CD14-positive monocyte (primary cell): ENCODE results near the gene C20orf141. TPM values are rescaled to one million over a fixed set of nuclear protein-coding genes. Genes with fewer than 3 reads are reported as not detected.

ENCODE experiments used
- DNase-seq, 3 donors: peaks; one replicate each; pipeline ENCODE4 v3.0.0-alpha.2; 2011 to 2022
- H2AFZ ChIP-seq: 2 replicates; pipeline ENCODE4 v1.6.0; 2012; ENCODE audit warnings: mild to moderate bottlenecking, low read depth, low read length, inconsistent platforms; ENCODE audit not compliant: insufficient read depth, poor library complexity, severe bottlenecking
- H3K27ac ChIP-seq, 2 donors: 1 replicate in 1 of 2; 2 replicates in 1 of 2; pipeline ENCODE4 v1.5.1; 2012 to 2013; ENCODE audit warnings: low read length in 2 of 2, control low read depth in 1 of 2, inconsistent platforms in 1 of 2, low read depth in 1 of 2, mild to moderate bottlenecking in 1 of 2
- H3K27me3 ChIP-seq, 2 donors: one replicate each; pipeline versions ENCODE4 v1.6.0 to v1.6.1; 2011 to 2013; ENCODE audit warnings: low read length in 2 of 2; ENCODE audit not compliant: control insufficient read depth in 2 of 2, insufficient read depth in 2 of 2
- H3K36me3 ChIP-seq, 2 donors: replicated peaks in 1 of 2; 1 replicate in 1 of 2; 2 replicates in 1 of 2; pipeline versions ENCODE4 v1.5.1 to v1.6.1; 2012 to 2013; ENCODE audit warnings: low read length in 2 of 2, control low read depth in 1 of 2, inconsistent platforms in 1 of 2, mild to moderate bottlenecking in 1 of 2; ENCODE audit not compliant: insufficient read depth in 2 of 2, control insufficient read depth in 1 of 2
- H3K4me1 ChIP-seq, 2 donors: 1 replicate in 1 of 2; 2 replicates in 1 of 2; pipeline versions ENCODE4 v1.5.1 to v1.6.1; 2012 to 2013; ENCODE audit warnings: low read length in 2 of 2, control low read depth in 1 of 2, inconsistent platforms in 1 of 2, mild to moderate bottlenecking in 1 of 2, moderate library complexity in 1 of 2; ENCODE audit not compliant: insufficient read depth in 2 of 2, control insufficient read depth in 1 of 2
- H3K4me2 ChIP-seq: replicated peaks from 2 replicates; pipeline ENCODE3; 2012; ENCODE audit warnings: low read length, moderate library complexity, mild to moderate bottlenecking; ENCODE audit not compliant: poor library complexity, severe bottlenecking; ENCODE audit errors: extremely low read depth
- H3K4me3 ChIP-seq, 3 experiments: fragments of 200-600 bp in 1 of 3; sonication (generic) in 1 of 3; replicated peaks in 1 of 3; 1 replicate in 2 of 3; 2 replicates in 1 of 3; pipeline ENCODE4 v1.5.1; 2011 to 2013; ENCODE audit warnings: low read length in 3 of 3, mild to moderate bottlenecking in 3 of 3, control low read depth in 2 of 3, low read depth in 2 of 3, inconsistent platforms in 1 of 3, moderate library complexity in 1 of 3
- H3K79me2 ChIP-seq: 2 replicates; pipeline ENCODE4 v1.6.0; 2012; ENCODE audit warnings: mild to moderate bottlenecking, control low read depth, inconsistent platforms, low read length, moderate library complexity; ENCODE audit not compliant: insufficient read depth
- H3K9ac ChIP-seq: 2 replicates; pipeline ENCODE4 v1.6.0; 2017; ENCODE audit warnings: low read length, mild to moderate bottlenecking; ENCODE audit not compliant: insufficient read depth, poor library complexity, severe bottlenecking
- H3K9me3 ChIP-seq, 2 donors: replicated peaks in 1 of 2; 1 replicate in 1 of 2; 2 replicates in 1 of 2; pipeline versions ENCODE4 v1.5.1 to v1.6.1; 2012 to 2013; ENCODE audit warnings: low read length in 2 of 2, control low read depth in 1 of 2; ENCODE audit not compliant: control insufficient read depth in 1 of 2, insufficient read depth in 1 of 2
- H4K20me1 ChIP-seq: 2 replicates; pipeline ENCODE4 v1.6.0; 2012; ENCODE audit warnings: mild to moderate bottlenecking, low read length, control low read depth, moderate library complexity; ENCODE audit not compliant: insufficient read depth
- H3K27ac Mint-ChIP-seq, 7 donors: one replicate each; pipeline ENCODE4 v1.8.0; 2020; ENCODE audit warnings: mild to moderate bottlenecking in 7 of 7, mixed read lengths in 7 of 7, moderate library complexity in 6 of 7, inconsistent platforms in 2 of 7
- H3K27me3 Mint-ChIP-seq, 3 donors: one replicate each; pipeline ENCODE4 v1.8.0; 2021 to 2022; ENCODE audit warnings: low read depth in 3 of 3, mild to moderate bottlenecking in 3 of 3, mixed read lengths in 3 of 3, moderate library complexity in 3 of 3, inconsistent platforms in 1 of 3
- H3K36me3 Mint-ChIP-seq, 2 donors: one replicate each; pipeline ENCODE4 v1.8.0; 2020; ENCODE audit warnings: mixed read lengths in 2 of 2, inconsistent platforms in 1 of 2, mild to moderate bottlenecking in 1 of 2
- H3K4me1 Mint-ChIP-seq: one replicate; pipeline ENCODE4 v1.8.0; 2020; ENCODE audit warnings: mild to moderate bottlenecking, mixed read lengths
- H3K4me3 Mint-ChIP-seq, 2 donors: one replicate each; pipeline ENCODE4 v1.8.0; 2020; ENCODE audit warnings: mild to moderate bottlenecking in 2 of 2, mixed read lengths in 2 of 2, moderate library complexity in 1 of 2
- H3K9me3 Mint-ChIP-seq, 7 donors: one replicate each; pipeline ENCODE4 v1.8.0; 2020 to 2022; ENCODE audit warnings: mixed read lengths in 7 of 7, mild to moderate bottlenecking in 6 of 7, moderate library complexity in 6 of 7, inconsistent platforms in 2 of 7
- WGBS: methylation state at CpG from one replicate; pipeline ENCODE4 v1.1.5; 2013; ENCODE audit warnings: missing lambda C conversion rate; ENCODE audit not compliant: insufficient coverage; 5-methylcytosine and 5-hydroxymethylcytosine counted together
- intact Hi-C, 2 donors: fragments of 100-400 bp; cut with micrococcal nuclease; formaldehyde crosslinking; loops; one replicate each; pipeline versions ENCODE4 v1.15.0 to v1.15.1; 2023
- polyA plus RNA-seq, 3 donors: library from polyadenylated mRNA; depleted of rRNA in 1 of 3; unstranded in 2 of 3; stranded (reverse) in 1 of 3; fragments of 300-500 nt in 2 of 3; fragments of >200 nt in 1 of 3; fragmentation: Illumina TruSeq in 2 of 3; gene quantifications; 1 replicate in 2 of 3; 2 replicates in 1 of 3; pipeline ENCODE4 v1.2.3, GENCODE V29; 2012 to 2021
- TF ChIP-seq, protein P1 (sequence below): fragments of 200-600 bp; IDR thresholded peaks from one replicate; pipeline ENCODE4 v1.8.0; 2022; ENCODE audit warnings: antibody characterized with exemption, mild to moderate bottlenecking

The C20orf141 gene
- polyA plus RNA-seq, 3 donors, result not detected

DNA sequence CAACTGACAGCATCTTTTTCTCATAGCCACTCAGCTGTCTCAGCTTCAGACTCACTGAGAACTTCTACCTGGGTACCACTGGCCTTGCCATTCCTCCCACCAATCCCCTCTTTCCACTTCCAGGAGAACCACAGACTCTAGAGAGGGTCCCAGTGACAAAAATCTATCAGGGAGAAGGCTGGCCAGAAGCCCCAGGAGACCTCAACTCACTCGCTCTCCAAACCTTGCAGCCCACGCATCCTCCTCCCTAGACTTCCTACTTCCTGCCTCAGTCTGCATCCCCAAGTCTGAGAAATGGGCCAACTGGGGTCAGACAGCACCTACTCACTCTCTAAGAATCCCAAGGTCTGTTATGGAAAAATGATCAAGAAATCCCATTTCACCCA, 2.5 kb downstream of the C20orf141 start:
- Mint-ChIP-seq H3K4me3 (no peak overlapping the region), H3K4me1 (peaks cover 4% of the 10 kb centered on the region), H3K27ac (no peak overlapping the region), H3K27me3 (peaks cover 28 to 37% (median 33%) of the 10 kb centered on the region in 3 donors), H3K36me3 (no peaks in the 10 kb centered on the region), H3K9me3 (peaks cover 0 to 10% (median 7%) of the 10 kb centered on the region in 7 donors)
- Histone ChIP-seq H4K20me1 (no peaks in the 10 kb centered on the region), H3K27ac (no peak overlapping the region), H3K36me3 (no peaks in the 10 kb centered on the region), H3K9ac (no peak overlapping the region), H3K79me2 (no peaks in the 10 kb centered on the region), H3K27me3 (peaks cover 18 to 33% of the 10 kb centered on the region in 2 donors), H2AFZ (no peak overlapping the region), H3K4me1 (no peaks in the 10 kb centered on the region), H3K4me2 (no peak overlapping the region), H3K4me3 (no peak overlapping the region), H3K9me3 (no peaks in the 10 kb centered on the region)
- intact Hi-C loops, result no loop called here
- TF ChIP-seq, protein P1, sequence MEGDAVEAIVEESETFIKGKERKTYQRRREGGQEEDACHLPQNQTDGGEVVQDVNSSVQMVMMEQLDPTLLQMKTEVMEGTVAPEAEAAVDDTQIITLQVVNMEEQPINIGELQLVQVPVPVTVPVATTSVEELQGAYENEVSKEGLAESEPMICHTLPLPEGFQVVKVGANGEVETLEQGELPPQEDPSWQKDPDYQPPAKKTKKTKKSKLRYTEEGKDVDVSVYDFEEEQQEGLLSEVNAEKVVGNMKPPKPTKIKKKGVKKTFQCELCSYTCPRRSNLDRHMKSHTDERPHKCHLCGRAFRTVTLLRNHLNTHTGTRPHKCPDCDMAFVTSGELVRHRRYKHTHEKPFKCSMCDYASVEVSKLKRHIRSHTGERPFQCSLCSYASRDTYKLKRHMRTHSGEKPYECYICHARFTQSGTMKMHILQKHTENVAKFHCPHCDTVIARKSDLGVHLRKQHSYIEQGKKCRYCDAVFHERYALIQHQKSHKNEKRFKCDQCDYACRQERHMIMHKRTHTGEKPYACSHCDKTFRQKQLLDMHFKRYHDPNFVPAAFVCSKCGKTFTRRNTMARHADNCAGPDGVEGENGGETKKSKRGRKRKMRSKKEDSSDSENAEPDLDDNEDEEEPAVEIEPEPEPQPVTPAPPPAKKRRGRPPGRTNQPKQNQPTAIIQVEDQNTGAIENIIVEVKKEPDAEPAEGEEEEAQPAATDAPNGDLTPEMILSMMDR, result no peak
- no peak for DNase-seq
- WGBS, result 88% methylated on average over 2 of the region's 2 CpGs

DNA sequence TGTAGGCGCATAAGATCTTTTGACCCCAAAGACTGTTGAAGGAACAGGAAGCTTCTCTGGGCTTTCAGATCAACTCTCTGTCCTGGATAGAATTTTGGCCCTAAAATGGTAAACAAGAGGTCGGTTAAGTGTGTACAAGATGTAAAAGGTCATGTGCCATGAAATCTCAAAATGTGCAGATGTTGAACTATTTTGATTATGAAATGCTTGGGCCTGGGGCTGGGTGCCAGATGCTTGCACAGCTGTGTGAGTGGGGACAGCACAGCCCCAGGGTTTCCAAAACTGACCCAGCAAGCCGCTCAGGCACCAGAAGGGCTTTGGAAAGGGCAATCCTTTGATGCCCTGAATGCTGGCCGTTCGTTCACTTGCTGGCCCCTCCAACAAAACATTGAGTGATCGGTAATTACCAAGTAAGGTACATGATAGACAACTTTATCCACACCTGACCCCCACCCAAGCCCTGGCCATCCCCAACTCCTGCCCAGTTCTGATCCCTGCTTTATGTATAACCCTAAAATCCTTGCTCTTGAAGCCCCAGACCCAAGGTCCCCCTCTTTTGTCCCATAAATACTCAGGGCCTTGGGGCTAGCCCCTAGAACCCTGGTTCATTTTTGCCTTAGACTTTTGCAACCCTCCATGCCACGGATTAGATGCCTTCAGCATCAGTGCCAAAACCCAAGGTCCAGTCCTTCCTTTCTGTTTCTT, 3.3 kb downstream of the C20orf141 start:
- Histone ChIP-seq H3K79me2 (no peaks in the 10 kb centered on the region), H3K27me3 (peaks cover 18 to 33% of the 10 kb centered on the region in 2 donors), H3K9me3 (no peaks in the 10 kb centered on the region), H3K4me3 (no peak overlapping the region), H3K9ac (no peak overlapping the region), H3K4me2 (no peak overlapping the region), H3K27ac (no peak overlapping the region), H4K20me1 (no peaks in the 10 kb centered on the region), H3K36me3 (no peaks in the 10 kb centered on the region), H3K4me1 (no peaks in the 10 kb centered on the region), H2AFZ (no peak overlapping the region)
- intact Hi-C loops, result no loop called here
- Mint-ChIP-seq H3K9me3 (peaks cover 0 to 6% (median 3%) of the 10 kb centered on the region in 7 donors), H3K27ac (no peak overlapping the region), H3K4me1 (peaks cover 4% of the 10 kb centered on the region), H3K36me3 (no peaks in the 10 kb centered on the region), H3K27me3 (peaks cover 29 to 36% (median 34%) of the 10 kb centered on the region in 3 donors), H3K4me3 (no peak overlapping the region)
- TF ChIP-seq, protein P1, result no peak
- 91% methylated on average over 6 of the region's 7 CpGs for WGBS
- DNase-seq, result no peak
